GM12872 (cell line): ENCODE results near the gene L3MBTL4.

ENCODE experiments used
- TF ChIP-seq, protein P1 (sequence below): IDR thresholded peaks from 3 replicates; pipeline ENCODE4 v1.5.1; 2011; ENCODE audit warnings: low read depth, mild to moderate bottlenecking, low read length, moderate library complexity; ENCODE audit not compliant: insufficient read depth

Gene L3MBTL4

GRCh38 chr18:6079406-6079805, 335.3 kb downstream of the L3MBTL4 start:
- TF ChIP-seq, protein P1, sequence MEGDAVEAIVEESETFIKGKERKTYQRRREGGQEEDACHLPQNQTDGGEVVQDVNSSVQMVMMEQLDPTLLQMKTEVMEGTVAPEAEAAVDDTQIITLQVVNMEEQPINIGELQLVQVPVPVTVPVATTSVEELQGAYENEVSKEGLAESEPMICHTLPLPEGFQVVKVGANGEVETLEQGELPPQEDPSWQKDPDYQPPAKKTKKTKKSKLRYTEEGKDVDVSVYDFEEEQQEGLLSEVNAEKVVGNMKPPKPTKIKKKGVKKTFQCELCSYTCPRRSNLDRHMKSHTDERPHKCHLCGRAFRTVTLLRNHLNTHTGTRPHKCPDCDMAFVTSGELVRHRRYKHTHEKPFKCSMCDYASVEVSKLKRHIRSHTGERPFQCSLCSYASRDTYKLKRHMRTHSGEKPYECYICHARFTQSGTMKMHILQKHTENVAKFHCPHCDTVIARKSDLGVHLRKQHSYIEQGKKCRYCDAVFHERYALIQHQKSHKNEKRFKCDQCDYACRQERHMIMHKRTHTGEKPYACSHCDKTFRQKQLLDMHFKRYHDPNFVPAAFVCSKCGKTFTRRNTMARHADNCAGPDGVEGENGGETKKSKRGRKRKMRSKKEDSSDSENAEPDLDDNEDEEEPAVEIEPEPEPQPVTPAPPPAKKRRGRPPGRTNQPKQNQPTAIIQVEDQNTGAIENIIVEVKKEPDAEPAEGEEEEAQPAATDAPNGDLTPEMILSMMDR, result no peak

- TF ChIP-seq, protein P1, result no peak
These were observed 335.8 kb downstream of the L3MBTL4 start for GRCh38 chr18:6078877-6079276.

DNA sequence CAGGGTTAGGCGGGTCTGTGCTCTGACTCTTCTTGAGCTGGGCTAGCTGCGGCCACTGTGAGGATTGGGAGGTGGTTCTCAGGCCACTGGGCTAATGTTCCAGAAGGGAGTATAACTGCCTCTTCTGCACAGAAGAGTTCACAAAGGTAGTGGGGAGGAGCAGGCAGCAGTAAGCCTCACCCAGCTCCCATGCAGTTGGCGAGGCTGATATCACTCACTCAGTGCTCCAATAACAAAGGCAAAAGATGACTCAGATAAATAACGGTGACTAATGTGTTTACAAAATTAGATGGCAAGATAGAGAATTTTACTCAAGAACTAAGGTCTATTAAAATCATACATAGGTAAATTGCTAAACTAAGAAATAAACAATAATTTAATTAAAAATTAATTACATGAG, 345.2 kb downstream of the L3MBTL4 start:
- TF ChIP-seq, protein P1, result no peak

- TF ChIP-seq, protein P1, result no peak
These were observed 345.6 kb downstream of the L3MBTL4 start for GRCh38 chr18:6069103-6069502.

DNA sequence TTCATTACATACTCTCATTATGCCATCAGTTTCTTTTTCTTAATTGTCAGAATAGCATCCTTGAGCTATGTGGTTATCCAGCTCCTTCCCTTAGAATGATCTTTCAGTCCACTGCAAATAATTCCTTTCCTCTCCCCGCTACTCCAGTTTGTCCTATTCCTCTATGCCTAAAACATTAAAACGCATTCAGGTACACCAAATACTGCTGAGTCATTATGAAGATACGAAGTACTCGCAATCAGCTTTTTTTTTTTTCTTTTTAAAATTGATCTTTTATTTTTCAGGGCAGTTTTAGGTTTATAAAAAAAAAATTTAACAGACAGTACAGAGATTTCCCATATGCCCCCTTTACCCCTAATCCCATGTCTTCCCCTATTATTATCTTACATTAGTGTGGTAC, 354.6 kb downstream of the L3MBTL4 start:
- TF ChIP-seq, protein P1, result no peak

DNA sequence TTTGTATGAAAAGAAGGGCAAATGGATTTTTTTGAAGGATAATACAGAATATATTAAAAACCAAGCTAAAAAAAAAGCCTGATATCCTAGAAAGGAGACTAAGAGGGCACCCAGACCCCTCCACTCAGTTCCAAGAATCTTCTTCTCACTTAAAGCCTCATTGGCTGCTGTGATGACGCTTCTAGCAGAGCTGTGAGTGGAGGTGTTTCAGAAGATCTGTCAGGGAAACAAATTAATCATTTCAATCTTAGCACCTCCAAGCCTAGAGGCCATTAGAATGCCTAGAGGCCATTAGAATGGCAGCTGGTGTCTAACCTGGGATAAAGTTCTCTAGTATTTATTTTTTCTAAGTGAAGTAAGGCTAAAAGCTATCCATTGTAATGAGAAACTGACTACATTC, 355.2 kb downstream of the L3MBTL4 start:
- TF ChIP-seq, protein P1, result no peak

DNA sequence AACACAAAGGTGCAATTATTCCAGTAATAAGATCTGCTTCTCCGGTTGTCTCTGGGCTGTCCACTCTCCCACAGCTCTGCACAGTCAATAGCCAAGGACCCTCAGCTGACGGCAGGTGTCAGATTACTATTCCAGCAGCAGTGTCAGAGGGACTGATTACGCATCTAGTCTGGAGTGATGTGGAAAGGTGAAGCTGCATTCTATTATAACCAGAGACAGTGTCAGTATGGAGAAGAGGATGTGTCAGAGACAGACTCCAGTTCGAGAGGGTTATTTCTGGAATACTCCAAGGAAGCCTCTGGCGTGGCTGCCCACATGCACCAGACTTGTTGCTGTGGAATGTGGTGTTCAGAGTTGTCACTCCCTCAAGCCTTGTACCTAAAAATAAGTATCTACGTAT, 355.8 kb downstream of the L3MBTL4 start:
- TF ChIP-seq, protein P1, result no peak

DNA sequence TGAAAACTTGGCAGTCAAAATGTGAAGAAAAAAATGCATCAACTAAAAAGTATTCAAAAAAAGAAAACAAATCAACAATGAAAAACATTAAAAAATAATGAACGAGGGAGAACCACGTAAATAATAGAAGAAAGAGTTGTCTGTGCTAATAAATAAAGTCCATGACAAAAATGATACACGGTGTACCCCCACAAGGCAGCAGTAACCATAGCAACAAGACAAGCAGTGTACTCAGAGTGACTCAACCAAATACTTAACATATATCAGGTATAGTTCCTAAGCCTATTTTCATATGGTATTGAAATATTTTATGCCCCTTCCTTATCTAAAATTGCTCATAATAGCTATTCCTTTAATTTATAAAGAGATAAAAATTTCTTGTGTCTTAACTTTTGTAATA, 357.1 kb downstream of the L3MBTL4 start:
- TF ChIP-seq, protein P1, result no peak
